Heart left ventricle (tissue), 16 donors: ENCODE results near the gene SLC16A4. TPM values are rescaled to one million over a fixed set of nuclear protein-coding genes. Genes with fewer than 3 reads are reported as not detected.

ENCODE experiments used
- ATAC-seq, 4 donors: fragments of 200-7000 bp; cut with Tn5 transposase; one replicate each; pipeline ENCODE4 v1.9.1; 2020 to 2022; ENCODE audit warnings: moderate library complexity in 4 of 4, mild to moderate bottlenecking in 3 of 4, moderate number of reproducible peaks in 1 of 4
- DNase-seq, 5 donors: peaks; one replicate each; pipeline ENCODE4 v3.0.0-alpha.2; 2020
- H3K27ac ChIP-seq, 12 donors: fragments of 200-600 bp; sonication (generic) in 4 of 12; one replicate each; pipeline versions ENCODE4 v1.5.0 to v1.8.0; 2016 to 2022; ENCODE audit warnings: mild to moderate bottlenecking in 2 of 12
- H3K27me3 ChIP-seq, 9 donors: fragments of 200-600 bp; sonication (generic) in 2 of 9; one replicate each; pipeline versions ENCODE4 v1.5.1 to v1.8.0; 2016 to 2022; ENCODE audit warnings: mild to moderate bottlenecking in 3 of 9
- H3K36me3 ChIP-seq, 9 donors: fragments of 200-600 bp; sonication (generic) in 2 of 9; one replicate each; pipeline versions ENCODE4 v1.5.0 to v1.8.0; 2018 to 2022; ENCODE audit warnings: mild to moderate bottlenecking in 2 of 9
- H3K4me1 ChIP-seq, 12 donors: fragments of 200-600 bp; sonication (generic) in 4 of 12; one replicate each; pipeline versions ENCODE4 v1.5.0 to v1.8.0; 2016 to 2022; ENCODE audit warnings: mild to moderate bottlenecking in 3 of 12
- H3K4me3 ChIP-seq, 12 donors: fragments of 200-600 bp; sonication (generic) in 4 of 12; one replicate each; pipeline versions ENCODE4 v1.5.0 to v1.8.0; 2017 to 2022; ENCODE audit warnings: mild to moderate bottlenecking in 9 of 12, moderate library complexity in 4 of 12
- H3K9me3 ChIP-seq, 12 donors: fragments of 200-600 bp; sonication (generic) in 4 of 12; one replicate each; pipeline versions ENCODE4 v1.5.0 to v1.8.0; 2016 to 2022; ENCODE audit warnings: mild to moderate bottlenecking in 1 of 12
- POLR2A ChIP-seq, 2 donors: fragments of 450-650 bp; IDR thresholded peaks; one replicate each; pipeline ENCODE4 v1.6.1; 2017; ENCODE audit warnings: antibody characterized with exemption in 2 of 2, mild to moderate bottlenecking in 2 of 2, moderate library complexity in 2 of 2
- WGBS, 4 donors: extraction: QIAGEN DNeasy Blood & Tissue Kit in 2 of 4; methylation state at CpG; one replicate each; pipeline versions ENCODE4 v1.1.5 to v1.1.7; 2013 to 2018; 5-methylcytosine and 5-hydroxymethylcytosine counted together
- intact Hi-C, 10 donors: fragments of 100-400 bp; cut with DNase I; formaldehyde crosslinking; loops; one replicate each; pipeline versions ENCODE4 v1.11.1 to v1.14.2; 2022
- polyA plus RNA-seq, 2 donors: library from polyadenylated mRNA; stranded (reverse); fragments of 200-250 nt; gene quantifications; one replicate each; pipeline ENCODE4 v1.2.3, GENCODE V29; 2013
- total RNA-seq, 9 donors: library from RNA; depleted of rRNA in 2 of 9; stranded (reverse); fragments of >200 nt in 2 of 9; fragmentation: NEBNext Ultra II Directional in 3 of 9; extraction: Animal tissue kit (Norgen Biotek cat#: 25700) in 3 of 9; gene quantifications; one replicate each; pipeline versions ENCODE4 v1.1.0 to v1.2.4, GENCODE V29; 2016 to 2023
- TF ChIP-seq, protein P1 (sequence below), 12 donors: fragments of 200-600 bp; sonication (generic) in 4 of 12; IDR thresholded peaks; one replicate each; pipeline versions ENCODE4 v1.5.0 to v1.8.0; 2018 to 2022; ENCODE audit warnings: antibody characterized with exemption in 12 of 12, mild to moderate bottlenecking in 5 of 12
- donor health status: ischemic (EF 13 %, LVEDD 7.1; RV severe dilation, severe dysfunction).
- donor health status: healthy with polysubstance abuse.
- donor health status: DM: no; HTN: yes; CAD: no.
- donor health status: DM: no; HTN: no; CAD: no.
- donor health status: ischemic (EF 25% LVEDD 6.9; RV normal size, moderate dysfunction).
- donor health status: ischemic (EF 25% LVEDD 5.7; RV mildly dilated, moderate dysfunction).
- donor health status: healthy.
- donor health status: DM: yes; HTN: yes; CAD: no.
- donor health status: ischemic (EF 35%, LVEDD 5.7; RV mildly dilated, moderate dysfunction).
- donor health status: nonischemic (EF 11% LVEDD 7.7; RV severe dilation, severe dysfunction).
- donor health status: DM: yes; HTN: yes; CAD: no.
- donor health status: PGD.
- donor health status: ischemic (EF 29% LVEDD 5.4; RV normal size, mild dysfunction).
- donor health status: nonischemic (EF 23%, LVEDD 6.1; RV moderate dilation, normal function).

Gene SLC16A4
- total and polyA plus RNA-seq, 11 donors, result 1.00 to 4.8 (median 2.0) TPM

DNA sequence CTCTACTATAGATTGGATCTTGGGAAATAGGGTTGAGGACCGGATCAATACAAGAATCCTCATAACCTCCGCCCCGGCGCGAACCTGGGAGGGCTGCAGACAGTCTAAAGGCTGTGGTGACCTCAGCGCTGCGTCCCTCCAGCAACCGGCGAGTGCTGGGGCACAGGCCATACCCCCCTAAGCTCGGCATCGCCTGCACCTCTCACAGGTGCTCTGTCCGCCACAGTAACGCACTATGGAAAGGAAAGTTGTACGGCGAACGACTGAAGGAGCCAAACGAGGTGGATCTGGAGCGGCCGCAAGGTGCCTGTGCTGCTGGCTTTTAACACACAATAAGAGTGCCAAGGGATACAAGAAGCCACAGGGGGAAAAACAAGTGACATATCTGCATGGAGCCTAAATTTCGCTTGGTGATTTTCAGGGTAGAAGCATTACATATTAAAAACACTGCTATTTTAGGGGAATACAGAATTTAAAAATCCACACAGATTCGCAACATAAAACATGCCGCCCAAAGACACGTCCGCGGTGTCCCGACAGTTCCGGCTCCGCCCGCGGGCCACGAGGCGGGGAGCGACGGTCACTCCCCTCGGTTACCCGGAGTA lies 53.0 kb downstream of the SLC16A4 start:
- peak overlapping the region; percentile 51 to 95 (median 82) for H3K4me3 ChIP-seq
- no peaks in the 10 kb centered on the region for H3K27me3 ChIP-seq
- no peaks in the 10 kb centered on the region for H3K9me3 ChIP-seq
- peaks cover 0 to 25% (median 20%) of the 10 kb centered on the region in 9 donors for H3K36me3 ChIP-seq
- 0 to 1% (median 1%) methylated on average over 30 to 36 of the region's 36 CpGs for WGBS, 4 donors
- DNase-seq (peak; percentile 32 to 75 (median 53)), ATAC-seq (peak in 1 of 4 donors; percentile 15)
- no peak for TF ChIP-seq POLR2A (IDR thresholded peaks at IDR 0.05)
- TF ChIP-seq, protein P1, sequence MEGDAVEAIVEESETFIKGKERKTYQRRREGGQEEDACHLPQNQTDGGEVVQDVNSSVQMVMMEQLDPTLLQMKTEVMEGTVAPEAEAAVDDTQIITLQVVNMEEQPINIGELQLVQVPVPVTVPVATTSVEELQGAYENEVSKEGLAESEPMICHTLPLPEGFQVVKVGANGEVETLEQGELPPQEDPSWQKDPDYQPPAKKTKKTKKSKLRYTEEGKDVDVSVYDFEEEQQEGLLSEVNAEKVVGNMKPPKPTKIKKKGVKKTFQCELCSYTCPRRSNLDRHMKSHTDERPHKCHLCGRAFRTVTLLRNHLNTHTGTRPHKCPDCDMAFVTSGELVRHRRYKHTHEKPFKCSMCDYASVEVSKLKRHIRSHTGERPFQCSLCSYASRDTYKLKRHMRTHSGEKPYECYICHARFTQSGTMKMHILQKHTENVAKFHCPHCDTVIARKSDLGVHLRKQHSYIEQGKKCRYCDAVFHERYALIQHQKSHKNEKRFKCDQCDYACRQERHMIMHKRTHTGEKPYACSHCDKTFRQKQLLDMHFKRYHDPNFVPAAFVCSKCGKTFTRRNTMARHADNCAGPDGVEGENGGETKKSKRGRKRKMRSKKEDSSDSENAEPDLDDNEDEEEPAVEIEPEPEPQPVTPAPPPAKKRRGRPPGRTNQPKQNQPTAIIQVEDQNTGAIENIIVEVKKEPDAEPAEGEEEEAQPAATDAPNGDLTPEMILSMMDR (IDR thresholded peaks at IDR 0.05), result no peak
- intact Hi-C loops, result loop anchor here in 5 of 10 donors (1.0 to 5.0 kb wide), 5 partner anchors 69 to 128 kb away; partner anchors contain the start of genes LAMTOR5 (in 4 of the 5) and KCNC4 (in 1 of the 5)
- H3K4me1 ChIP-seq, result peaks cover 5 to 51% (median 39%) of the 10 kb centered on the region in 12 donors
- peak overlapping the region; percentile 85 to 100 (median 97) for H3K27ac ChIP-seq

DNA sequence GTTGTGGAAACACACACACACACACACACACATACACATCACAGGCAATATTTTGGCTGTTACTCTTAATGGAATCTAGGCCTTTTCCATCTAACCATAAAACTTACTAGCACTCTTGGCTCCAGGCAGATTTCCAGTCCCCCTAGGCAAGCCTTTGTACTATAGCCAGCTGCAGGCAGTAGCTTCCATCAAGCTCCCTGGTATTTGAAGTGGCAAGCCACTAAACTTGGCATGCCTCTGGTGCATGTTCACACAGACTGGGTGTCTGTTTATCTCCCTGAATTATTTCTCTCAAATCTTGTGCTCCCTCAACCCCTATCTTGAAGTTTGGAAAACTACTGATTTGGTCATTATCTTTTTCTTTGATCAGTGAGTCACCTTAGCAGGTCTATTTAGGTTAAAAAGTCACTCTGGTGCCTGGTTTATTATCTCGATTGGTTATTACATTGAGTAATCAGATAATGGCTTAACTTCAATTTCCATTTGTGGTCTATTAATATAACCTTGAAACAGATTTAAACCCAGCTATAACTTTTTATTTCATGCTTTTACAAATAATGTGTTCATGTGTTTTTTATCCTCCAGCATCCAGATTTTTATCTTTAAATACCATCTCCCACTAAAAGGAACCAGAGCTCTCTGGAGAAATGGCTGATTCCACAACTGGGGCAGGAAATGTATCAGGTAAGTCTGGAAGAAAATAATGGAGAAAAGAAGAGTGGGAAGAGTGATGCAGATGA lies 54.4 kb downstream of the SLC16A4 start:
- DNase-seq, result peak in 4 of 5 donors; percentile 24 to 48 (median 36)
- peaks cover 0 to 11% (median 9%) of the 10 kb centered on the region in 9 donors for H3K36me3 ChIP-seq
- H3K4me3 ChIP-seq, result no peak overlapping the region
- WGBS, 4 donors, result 60 to 71% (median 66%) methylated on average over 1 of the region's 1 CpG
- ATAC-seq, result no peak
- TF ChIP-seq, protein P1 (IDR thresholded peaks at IDR 0.05), result no peak
- TF ChIP-seq POLR2A (IDR thresholded peaks at IDR 0.05), result no peak
- H3K27me3 ChIP-seq, result no peaks in the 10 kb centered on the region
- H3K27ac ChIP-seq, result peak overlapping the region in 5 of 12 donors; percentile 4 to 97 (median 15)
- intact Hi-C loops, result loop anchor here in 1 of 10 donors (5.0 kb wide), 1 partner anchor 71 kb away; the partner anchor contains the start of gene LAMTOR5
- H3K4me1 ChIP-seq, result peaks cover 5 to 37% (median 25%) of the 10 kb centered on the region in 12 donors
- H3K9me3 ChIP-seq, result no peaks in the 10 kb centered on the region

DNA sequence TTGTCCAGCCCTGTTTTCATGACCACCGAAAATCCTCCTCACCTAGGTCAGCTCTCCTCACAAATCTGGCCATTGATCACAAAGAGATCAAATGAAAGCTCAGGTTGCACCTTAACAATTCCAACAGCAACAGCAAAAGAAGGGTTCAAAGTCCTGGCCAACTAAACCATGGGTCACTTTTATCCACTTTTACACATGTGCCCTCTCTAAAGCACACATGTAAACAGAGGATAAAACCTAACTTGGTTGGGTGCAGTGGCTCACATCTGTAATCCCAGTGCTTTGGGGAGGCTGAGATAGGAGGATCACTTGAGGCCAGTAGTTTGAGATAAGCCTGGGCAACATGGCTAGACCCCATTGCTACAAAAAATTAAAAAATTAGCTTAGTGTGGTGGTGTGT lies 55.6 kb downstream of the SLC16A4 start:
- DNase-seq, result no peak
- intact Hi-C loops, result loop anchor here in 1 of 10 donors (5.0 kb wide), 1 partner anchor 72 kb away; the partner anchor contains the start of gene LAMTOR5
- no peak for ATAC-seq
- Histone ChIP-seq H3K27me3 (no peaks in the 10 kb centered on the region), H3K4me1 (peaks cover 2 to 25% (median 13%) of the 10 kb centered on the region in 12 donors), H3K27ac (no peak overlapping the region), H3K9me3 (no peaks in the 10 kb centered on the region), H3K36me3 (no peaks in the 10 kb centered on the region), H3K4me3 (no peak overlapping the region)
- 91 to 94% (median 92%) methylated on average over 1 of the region's 1 CpG for WGBS, 4 donors
- TF ChIP-seq, protein P1 (IDR thresholded peaks at IDR 0.05), result no peak
- TF ChIP-seq POLR2A (IDR thresholded peaks at IDR 0.05), result no peak

DNA sequence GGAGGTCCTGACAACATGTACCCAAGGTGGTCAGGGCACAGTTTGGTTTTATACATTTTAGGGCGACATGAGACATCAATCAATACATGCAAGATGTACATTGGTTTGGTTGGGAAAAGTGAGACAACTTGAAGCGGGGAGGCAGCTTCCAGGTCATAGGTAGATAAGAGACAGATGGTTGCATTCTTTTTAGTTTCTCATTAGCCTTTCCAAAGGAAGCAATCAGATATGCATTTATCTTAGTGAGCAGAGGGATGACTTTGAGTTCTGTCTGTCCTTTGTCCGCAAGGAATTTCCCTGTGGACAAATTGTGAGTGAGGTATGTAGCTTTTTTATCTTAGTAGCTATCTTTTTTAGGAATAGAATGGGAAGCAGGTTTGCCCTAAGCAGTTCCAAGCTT lies 62.1 kb downstream of the SLC16A4 start:
- intact Hi-C loops, result no loop called here
- Histone ChIP-seq H3K9me3 (peaks cover 0 to 3% (median 0%) of the 10 kb centered on the region in 12 donors), H3K4me3 (no peak overlapping the region), H3K36me3 (no peaks in the 10 kb centered on the region), H3K4me1 (peaks cover 0 to 4% (median 0%) of the 10 kb centered on the region in 12 donors), H3K27ac (no peak overlapping the region), H3K27me3 (no peaks in the 10 kb centered on the region)
- no peak for DNase-seq
- 89 to 95% (median 94%) methylated on average over 3 of the region's 3 CpGs for WGBS, 4 donors
- no peak for ATAC-seq
- no peak for TF ChIP-seq POLR2A (IDR thresholded peaks at IDR 0.05)
- TF ChIP-seq, protein P1 (IDR thresholded peaks at IDR 0.05), result no peak
